Panc1 (cell line): ENCODE data around the gene UQCRQ. TPM values are rescaled to one million over a fixed set of nuclear protein-coding genes. Genes with fewer than 3 reads are reported as not detected.

Experiments used
- ATAC-seq: fragments of 200-7000 bp; cut with Tn5 transposase; 2 replicates; pipeline ENCODE4 v1.9.1; 2020; ENCODE audit warnings: mild to moderate bottlenecking, moderate library complexity
- BruUV-seq: library from RNA; stranded (reverse); fragments of 400-500 nt; replicated peaks from 2 replicates; lab custom pipeline; 2021; lab: Mats Ljungman, UMichigan
- CTCF ChIA-PET: fragments of 300-600 bp; sonication (Branson Sonifier 250); formaldehyde crosslinking; loops from one replicate; lab custom pipeline; 2022; ENCODE audit warnings: antibody characterized with exemption; lab: Charles Lee
- POLR2A ChIA-PET: fragments of 300-600 bp; sonication (Branson Sonifier 250); formaldehyde crosslinking; loops from one replicate; lab custom pipeline; 2022; ENCODE audit warnings: antibody characterized with exemption; lab: Charles Lee
- DNase-seq: peaks from one replicate; pipeline ENCODE4 v3.0.0-alpha.2; 2010; ENCODE audit warnings: low read depth, low spot score
- H3K27ac ChIP-seq: 2 replicates; pipeline ENCODE4 v1.5.1; 2011; ENCODE audit warnings: mild to moderate bottlenecking, low read length, inconsistent platforms
- H3K27me3 ChIP-seq: fragments of 200-500 bp; sonication (Bioruptor generic); 2 replicates; pipeline ENCODE4 v1.6.0; 2014; ENCODE audit warnings: low read length, inconsistent platforms; ENCODE audit not compliant: control insufficient read depth, insufficient read depth
- H3K36me3 ChIP-seq: fragments of 200-500 bp; sonication (Bioruptor generic); 2 replicates; pipeline ENCODE4 v1.5.1; 2014; ENCODE audit warnings: inconsistent platforms, mild to moderate bottlenecking, low read length, moderate library complexity; ENCODE audit not compliant: control insufficient read depth, insufficient read depth
- H3K4me1 ChIP-seq: 2 replicates; pipeline ENCODE4 v1.5.1; 2011; ENCODE audit warnings: inconsistent platforms, mild to moderate bottlenecking, low read length, moderate library complexity; ENCODE audit not compliant: control insufficient read depth, insufficient read depth
- H3K4me3 ChIP-seq, 2 experiments: 2 replicates each; pipeline ENCODE4 v1.5.1; 2011 to 2012; ENCODE audit warnings: low read depth in 2 of 2, low read length in 2 of 2, mild to moderate bottlenecking in 2 of 2, inconsistent platforms in 1 of 2, moderate library complexity in 1 of 2
- H3K9me3 ChIP-seq: fragments of 200-500 bp; sonication (Bioruptor generic); 2 replicates; pipeline ENCODE4 v1.5.1; 2014; ENCODE audit warnings: low read depth, mild to moderate bottlenecking, inconsistent platforms, low read length, moderate library complexity; ENCODE audit not compliant: control insufficient read depth, insufficient read depth
- POLR2AphosphoS5 ChIP-seq: IDR thresholded peaks from 2 replicates; pipeline ENCODE4 v1.6.1; 2012; ENCODE audit warnings: mild to moderate bottlenecking, low read depth, low read length, moderate library complexity
- SIN3A ChIP-seq: IDR thresholded peaks from 2 replicates; pipeline ENCODE4 v1.6.1; 2012; ENCODE audit warnings: low read depth, mild to moderate bottlenecking, low read length, moderate library complexity, borderline replicate concordance; ENCODE audit not compliant: insufficient read depth
- TCF7L2 ChIP-seq: IDR thresholded peaks from 2 replicates; pipeline ENCODE4 v1.6.1; 2011; ENCODE audit warnings: mild to moderate bottlenecking, low read depth, low read length, inconsistent platforms
- in situ Hi-C: cut with HindIII; loops from 2 replicates; pipeline ENCODE4 v1.10.0; 2016; ENCODE audit warnings: low sequenced_read_pairs, low pct_unique_long_range_greater_than_20kb
- intact Hi-C: fragments of 100-400 bp; cut with micrococcal nuclease; formaldehyde crosslinking; loops from one replicate; pipeline ENCODE4 v1.10.0; 2022; ENCODE audit not compliant: unreplicated experiment
- total RNA-seq: library from RNA; stranded (reverse); gene quantifications from one replicate; pipeline ENCODE4 v1.2.1, GENCODE V29; 2021; ENCODE audit not compliant: unreplicated experiment
- TF ChIP-seq, protein P1 (sequence below), 2 experiments: IDR thresholded peaks; 2 replicates each; pipeline ENCODE4 v1.6.1; 2011 to 2012; ENCODE audit warnings: low read depth in 2 of 2, control low read depth in 1 of 2, low read length in 1 of 2, mild to moderate bottlenecking in 1 of 2, moderate library complexity in 1 of 2; ENCODE audit not compliant: insufficient read depth in 1 of 2
- TF ChIP-seq, protein P2 (sequence below): fragments of 450-650 bp; IDR thresholded peaks from 2 replicates; pipeline ENCODE4 v1.5.1; 2017; ENCODE audit warnings: mild to moderate bottlenecking

UQCRQ gene
- total RNA-seq, 1 experiment from 2014 or later, result 475 TPM

DNA sequence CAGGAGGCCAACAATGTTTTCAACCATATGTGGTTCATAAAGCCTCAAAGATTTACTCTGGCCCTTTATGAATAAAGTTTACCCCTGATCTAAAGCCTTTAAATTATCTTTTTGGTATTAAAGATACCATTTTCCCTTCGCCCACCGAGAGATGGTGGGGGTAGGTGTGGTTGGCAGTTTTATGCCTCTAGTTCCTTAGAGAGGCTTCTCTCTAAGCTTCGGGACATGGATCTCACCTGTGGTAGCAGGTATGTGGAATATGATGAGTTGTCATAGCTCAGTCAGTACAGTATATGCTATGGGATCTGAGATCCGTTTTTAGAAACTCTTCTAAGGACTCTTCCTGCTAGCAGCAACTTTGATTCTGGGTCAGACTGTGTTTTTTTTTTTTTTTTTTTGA lies 2.3 kb downstream of the UQCRQ start:
- POLR2A ChIA-PET, result no interaction called here
- DNase-seq (no peak), ATAC-seq (no peak)
- CTCF ChIA-PET, result no interaction called here
- Histone ChIP-seq H3K27me3 (no peaks in the 10 kb centered on the region), H3K4me3 (no peak overlapping the region), H3K27ac (no peak overlapping the region), H3K9me3 (no peaks in the 10 kb centered on the region), H3K36me3 (peaks cover 12% of the 10 kb centered on the region), H3K4me1 (peaks cover 17% of the 10 kb centered on the region)
- in situ Hi-C loops (no loop called here), intact Hi-C loops (no loop called here)
- no TSS peak for BruUV-seq
- TF ChIP-seq POLR2AphosphoS5 (no peak), SIN3A (no peak), TCF7L2 (no peak)
- TF ChIP-seq, protein P1, sequence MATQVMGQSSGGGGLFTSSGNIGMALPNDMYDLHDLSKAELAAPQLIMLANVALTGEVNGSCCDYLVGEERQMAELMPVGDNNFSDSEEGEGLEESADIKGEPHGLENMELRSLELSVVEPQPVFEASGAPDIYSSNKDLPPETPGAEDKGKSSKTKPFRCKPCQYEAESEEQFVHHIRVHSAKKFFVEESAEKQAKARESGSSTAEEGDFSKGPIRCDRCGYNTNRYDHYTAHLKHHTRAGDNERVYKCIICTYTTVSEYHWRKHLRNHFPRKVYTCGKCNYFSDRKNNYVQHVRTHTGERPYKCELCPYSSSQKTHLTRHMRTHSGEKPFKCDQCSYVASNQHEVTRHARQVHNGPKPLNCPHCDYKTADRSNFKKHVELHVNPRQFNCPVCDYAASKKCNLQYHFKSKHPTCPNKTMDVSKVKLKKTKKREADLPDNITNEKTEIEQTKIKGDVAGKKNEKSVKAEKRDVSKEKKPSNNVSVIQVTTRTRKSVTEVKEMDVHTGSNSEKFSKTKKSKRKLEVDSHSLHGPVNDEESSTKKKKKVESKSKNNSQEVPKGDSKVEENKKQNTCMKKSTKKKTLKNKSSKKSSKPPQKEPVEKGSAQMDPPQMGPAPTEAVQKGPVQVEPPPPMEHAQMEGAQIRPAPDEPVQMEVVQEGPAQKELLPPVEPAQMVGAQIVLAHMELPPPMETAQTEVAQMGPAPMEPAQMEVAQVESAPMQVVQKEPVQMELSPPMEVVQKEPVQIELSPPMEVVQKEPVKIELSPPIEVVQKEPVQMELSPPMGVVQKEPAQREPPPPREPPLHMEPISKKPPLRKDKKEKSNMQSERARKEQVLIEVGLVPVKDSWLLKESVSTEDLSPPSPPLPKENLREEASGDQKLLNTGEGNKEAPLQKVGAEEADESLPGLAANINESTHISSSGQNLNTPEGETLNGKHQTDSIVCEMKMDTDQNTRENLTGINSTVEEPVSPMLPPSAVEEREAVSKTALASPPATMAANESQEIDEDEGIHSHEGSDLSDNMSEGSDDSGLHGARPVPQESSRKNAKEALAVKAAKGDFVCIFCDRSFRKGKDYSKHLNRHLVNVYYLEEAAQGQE (IDR thresholded peaks at IDR 0.05; ENCODE audit: insufficient read depth in 1 of 2, low read depth in 2 of 2, low read length in 1 of 2), result no peak
- TF ChIP-seq, protein P2, sequence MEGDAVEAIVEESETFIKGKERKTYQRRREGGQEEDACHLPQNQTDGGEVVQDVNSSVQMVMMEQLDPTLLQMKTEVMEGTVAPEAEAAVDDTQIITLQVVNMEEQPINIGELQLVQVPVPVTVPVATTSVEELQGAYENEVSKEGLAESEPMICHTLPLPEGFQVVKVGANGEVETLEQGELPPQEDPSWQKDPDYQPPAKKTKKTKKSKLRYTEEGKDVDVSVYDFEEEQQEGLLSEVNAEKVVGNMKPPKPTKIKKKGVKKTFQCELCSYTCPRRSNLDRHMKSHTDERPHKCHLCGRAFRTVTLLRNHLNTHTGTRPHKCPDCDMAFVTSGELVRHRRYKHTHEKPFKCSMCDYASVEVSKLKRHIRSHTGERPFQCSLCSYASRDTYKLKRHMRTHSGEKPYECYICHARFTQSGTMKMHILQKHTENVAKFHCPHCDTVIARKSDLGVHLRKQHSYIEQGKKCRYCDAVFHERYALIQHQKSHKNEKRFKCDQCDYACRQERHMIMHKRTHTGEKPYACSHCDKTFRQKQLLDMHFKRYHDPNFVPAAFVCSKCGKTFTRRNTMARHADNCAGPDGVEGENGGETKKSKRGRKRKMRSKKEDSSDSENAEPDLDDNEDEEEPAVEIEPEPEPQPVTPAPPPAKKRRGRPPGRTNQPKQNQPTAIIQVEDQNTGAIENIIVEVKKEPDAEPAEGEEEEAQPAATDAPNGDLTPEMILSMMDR, result no peak

DNA sequence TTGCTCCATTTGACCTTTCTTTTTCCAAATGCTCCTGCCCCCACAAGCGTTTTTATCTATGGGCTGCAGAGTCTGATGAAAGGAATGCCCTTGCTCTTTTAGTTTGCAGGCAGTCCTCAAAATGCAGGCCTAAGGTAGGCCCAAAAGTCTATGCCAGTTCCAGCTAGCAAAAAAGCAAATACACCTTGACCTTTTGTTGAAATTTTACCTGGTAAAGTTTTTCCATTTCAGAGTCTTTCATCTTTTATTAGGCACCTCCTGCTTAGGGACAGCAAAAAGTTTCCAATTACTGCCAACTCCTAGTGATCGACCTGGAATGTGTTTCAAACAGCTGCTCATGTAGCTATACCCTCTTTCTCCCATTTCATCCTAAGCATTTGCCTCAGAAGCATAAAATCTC lies 4.4 kb downstream of the UQCRQ start:
- intact Hi-C loops (no loop called here), in situ Hi-C loops (no loop called here)
- ATAC-seq (no peak), DNase-seq (no peak)
- H3K27ac ChIP-seq, result no peak overlapping the region
- H3K4me3 ChIP-seq, result no peak overlapping the region
- H3K4me1 ChIP-seq, result peaks cover 13% of the 10 kb centered on the region
- TF ChIP-seq POLR2AphosphoS5 (no peak), TCF7L2 (no peak), SIN3A (no peak)
- TF ChIP-seq, protein P2, result no peak
- TF ChIP-seq, protein P1 (IDR thresholded peaks at IDR 0.05; ENCODE audit: insufficient read depth in 1 of 2, low read depth in 2 of 2, low read length in 1 of 2), result no peak
- no peaks in the 10 kb centered on the region for H3K27me3 ChIP-seq
- no peaks in the 10 kb centered on the region for H3K9me3 ChIP-seq
- BruUV-seq, result no TSS peak
- ChIA-PET POLR2A (no interaction called here), CTCF (no interaction called here)
- peaks cover 17% of the 10 kb centered on the region for H3K36me3 ChIP-seq
